OCI-LY1 (cell line): ENCODE data around the gene PKM.

Experiments
- H2AFZ ChIP-seq: fragments of 200-600 bp; sonication (generic), shearing (Covaris generic); 2 replicates; pipeline ENCODE4 v1.6.0; 2014; ENCODE audit warnings: antibody characterized with exemption, mild to moderate bottlenecking, low read length
- H3F3A ChIP-seq: fragments of 200-600 bp; sonication (generic), shearing (Covaris generic); 2 replicates; pipeline ENCODE4 v1.6.0; 2014; ENCODE audit warnings: mild to moderate bottlenecking, antibody characterized with exemption, low read length, moderate library complexity; ENCODE audit not compliant: insufficient read depth
- H3K27ac ChIP-seq: fragments of 200-600 bp; sonication (generic); 2 replicates; pipeline ENCODE4 v1.5.1; 2014; ENCODE audit warnings: low read length, mixed run types, mild to moderate bottlenecking, low read depth; ENCODE audit not compliant: poor library complexity, severe bottlenecking
- H3K27me3 ChIP-seq: fragments of 200-600 bp; sonication (generic); 2 replicates; pipeline ENCODE4 v1.6.0; 2014; ENCODE audit warnings: antibody characterized with exemption, mild to moderate bottlenecking, low read length, moderate library complexity; ENCODE audit not compliant: insufficient read depth
- H3K36me3 ChIP-seq: fragments of 200-600 bp; sonication (generic); 2 replicates; pipeline ENCODE4 v1.6.1; 2014; ENCODE audit warnings: mild to moderate bottlenecking, antibody characterized with exemption, low read length, moderate library complexity, mixed read lengths; ENCODE audit not compliant: insufficient read depth
- H3K4me1 ChIP-seq: fragments of 200-600 bp; sonication (generic); 2 replicates; pipeline ENCODE4 v1.5.1; 2014; ENCODE audit warnings: mild to moderate bottlenecking, low read length, moderate library complexity; ENCODE audit not compliant: insufficient read depth, severe bottlenecking
- H3K4me2 ChIP-seq: fragments of 200-600 bp; sonication (generic), shearing (Covaris generic); 2 replicates; pipeline ENCODE4 v1.6.1; 2014; ENCODE audit warnings: low read length
- H3K4me3 ChIP-seq: fragments of 200-600 bp; sonication (generic); 2 replicates; pipeline ENCODE4 v1.5.1; 2014; ENCODE audit warnings: low read length, low read depth, mild to moderate bottlenecking, mixed read lengths; ENCODE audit not compliant: poor library complexity, severe bottlenecking
- H3K79me2 ChIP-seq: fragments of 200-600 bp; shearing (Covaris generic); 2 replicates; pipeline ENCODE4 v1.6.1; 2016; ENCODE audit warnings: mixed run types, low read length, mixed read lengths; ENCODE audit not compliant: insufficient read depth
- H3K9ac ChIP-seq: fragments of 200-600 bp; sonication (generic), shearing (Covaris generic); 2 replicates; pipeline ENCODE4 v1.6.1; 2014; ENCODE audit warnings: mild to moderate bottlenecking, low read length, mixed read lengths
- H3K9me2 ChIP-seq: fragments of 200-600 bp; sonication (generic), shearing (Covaris generic); 2 replicates; pipeline ENCODE4 v1.6.1; 2014; ENCODE audit warnings: low read depth, mild to moderate bottlenecking, low read length, mixed read lengths
- H3K9me3 ChIP-seq: fragments of 200-600 bp; shearing (Covaris generic); 2 replicates; pipeline ENCODE4 v1.6.1; 2014; ENCODE audit warnings: low read length, mixed read lengths
- H4K20me1 ChIP-seq: fragments of 200-600 bp; sonication (generic), shearing (Covaris generic); 2 replicates; pipeline ENCODE4 v1.6.0; 2016; ENCODE audit warnings: mild to moderate bottlenecking, low read length; ENCODE audit not compliant: insufficient read depth
- EZH2 ChIP-seq: fragments of 200-600 bp; sonication (generic), shearing (Covaris generic); IDR thresholded peaks from 2 replicates; pipeline ENCODE4 v1.8.0; 2017; ENCODE audit warnings: borderline replicate concordance, mixed run types, mild to moderate bottlenecking, antibody characterized with exemption, low read length, moderate library complexity, mixed read lengths
- TF ChIP-seq, protein P1 (sequence below): fragments of 200-600 bp; sonication (generic), shearing (Covaris generic); IDR thresholded peaks from 2 replicates; pipeline ENCODE4 v1.5.1; 2017; ENCODE audit warnings: mild to moderate bottlenecking, antibody characterized with exemption, low read length, moderate library complexity, mixed read lengths

Gene PKM

DNA sequence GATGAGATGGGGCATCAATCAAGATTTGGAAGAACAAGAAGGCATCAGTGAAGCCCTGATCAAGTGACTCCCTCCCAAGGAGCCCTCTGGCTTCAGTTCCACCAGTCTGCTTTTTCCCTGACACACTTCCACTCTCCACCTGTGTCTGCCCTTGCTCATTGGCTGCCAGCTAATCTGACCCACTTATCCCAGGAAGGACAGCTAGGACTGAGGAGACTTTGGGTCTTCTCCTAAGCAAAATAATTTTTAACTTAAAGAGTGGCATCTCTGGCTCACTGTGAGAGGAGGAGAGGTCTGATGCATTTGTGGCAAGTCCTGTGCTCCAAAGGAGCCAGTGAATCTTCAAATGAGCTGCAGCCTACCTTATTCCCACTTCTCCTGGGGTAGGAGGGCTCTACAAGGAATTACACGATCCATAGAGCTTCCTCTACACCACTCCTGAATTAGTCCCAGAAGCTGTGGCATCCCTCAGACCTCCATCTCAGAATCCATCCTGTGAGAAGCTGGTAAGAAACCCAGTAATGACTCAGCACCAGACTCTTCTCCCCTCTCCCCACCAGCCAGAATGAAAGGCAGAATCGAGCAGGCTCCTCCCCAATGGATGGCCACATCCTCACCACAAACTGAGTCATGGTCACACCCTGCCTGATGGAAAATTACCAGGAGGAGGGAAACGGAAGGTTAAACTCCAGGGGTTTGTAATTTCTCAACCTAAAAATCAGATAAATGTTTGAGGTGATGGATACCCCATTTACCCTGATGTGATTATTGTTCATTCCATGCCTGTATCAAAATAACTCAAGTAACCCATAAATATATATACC, 6.3 kb upstream of the PKM start:
- H3K4me2 ChIP-seq, result no peak overlapping the region
- H3F3A ChIP-seq, result no peaks in the 10 kb centered on the region
- TF ChIP-seq EZH2, result no peak
- TF ChIP-seq, protein P1, sequence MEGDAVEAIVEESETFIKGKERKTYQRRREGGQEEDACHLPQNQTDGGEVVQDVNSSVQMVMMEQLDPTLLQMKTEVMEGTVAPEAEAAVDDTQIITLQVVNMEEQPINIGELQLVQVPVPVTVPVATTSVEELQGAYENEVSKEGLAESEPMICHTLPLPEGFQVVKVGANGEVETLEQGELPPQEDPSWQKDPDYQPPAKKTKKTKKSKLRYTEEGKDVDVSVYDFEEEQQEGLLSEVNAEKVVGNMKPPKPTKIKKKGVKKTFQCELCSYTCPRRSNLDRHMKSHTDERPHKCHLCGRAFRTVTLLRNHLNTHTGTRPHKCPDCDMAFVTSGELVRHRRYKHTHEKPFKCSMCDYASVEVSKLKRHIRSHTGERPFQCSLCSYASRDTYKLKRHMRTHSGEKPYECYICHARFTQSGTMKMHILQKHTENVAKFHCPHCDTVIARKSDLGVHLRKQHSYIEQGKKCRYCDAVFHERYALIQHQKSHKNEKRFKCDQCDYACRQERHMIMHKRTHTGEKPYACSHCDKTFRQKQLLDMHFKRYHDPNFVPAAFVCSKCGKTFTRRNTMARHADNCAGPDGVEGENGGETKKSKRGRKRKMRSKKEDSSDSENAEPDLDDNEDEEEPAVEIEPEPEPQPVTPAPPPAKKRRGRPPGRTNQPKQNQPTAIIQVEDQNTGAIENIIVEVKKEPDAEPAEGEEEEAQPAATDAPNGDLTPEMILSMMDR, result no peak
- peaks cover 2% of the 10 kb centered on the region for H3K4me1 ChIP-seq
- H2AFZ ChIP-seq, result no peak overlapping the region
- no peak overlapping the region for H3K27ac ChIP-seq
- H3K9ac ChIP-seq, result no peak overlapping the region
- H3K27me3 ChIP-seq, result no peaks in the 10 kb centered on the region
- no peaks in the 10 kb centered on the region for H4K20me1 ChIP-seq
- peaks cover 25% of the 10 kb centered on the region for H3K36me3 ChIP-seq
- H3K79me2 ChIP-seq, result no peaks in the 10 kb centered on the region
- no peak overlapping the region for H3K4me3 ChIP-seq
- H3K9me3 ChIP-seq, result no peaks in the 10 kb centered on the region
- H3K9me2 ChIP-seq, result no peaks in the 10 kb centered on the region

DNA sequence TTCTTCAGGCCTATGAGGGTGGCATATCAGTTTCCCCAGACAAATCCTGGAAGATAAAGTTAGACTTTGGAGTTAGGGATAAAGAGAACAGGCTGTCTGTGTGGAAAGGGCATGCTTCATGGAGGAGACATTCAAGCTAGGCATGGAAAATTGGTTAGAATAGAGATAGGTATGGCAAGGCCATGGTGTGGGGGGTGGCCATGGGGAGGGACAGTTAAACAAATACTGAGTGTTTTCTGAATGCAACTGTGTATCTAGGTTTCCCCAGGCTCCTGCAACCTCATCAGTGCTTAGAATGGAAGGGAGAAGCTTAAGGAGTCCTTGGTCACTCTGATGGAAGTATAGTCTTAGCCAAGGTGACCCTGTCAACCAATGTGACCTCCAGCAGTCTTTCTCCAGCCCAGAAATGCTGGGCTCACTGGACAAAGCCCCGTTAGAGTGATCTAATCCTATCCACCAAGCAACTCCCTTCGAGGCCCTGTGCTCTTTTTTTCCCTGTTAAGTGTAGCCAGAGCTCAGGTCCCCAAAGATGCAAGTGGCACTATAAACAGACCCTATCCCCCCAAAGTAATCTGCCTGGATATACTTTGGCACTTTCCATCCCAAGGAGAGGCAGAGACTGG, 5.5 kb upstream of the PKM start:
- Histone ChIP-seq H3K79me2 (no peaks in the 10 kb centered on the region), H3K27me3 (no peaks in the 10 kb centered on the region), H2AFZ (no peak overlapping the region), H3K4me2 (no peak overlapping the region), H3F3A (no peaks in the 10 kb centered on the region), H4K20me1 (no peaks in the 10 kb centered on the region), H3K36me3 (peaks cover 18% of the 10 kb centered on the region), H3K4me3 (no peak overlapping the region), H3K9me2 (no peaks in the 10 kb centered on the region), H3K9me3 (no peaks in the 10 kb centered on the region), H3K4me1 (peaks cover 9% of the 10 kb centered on the region), H3K9ac (no peak overlapping the region), H3K27ac (no peak overlapping the region)
- TF ChIP-seq EZH2, result no peak
- TF ChIP-seq, protein P1, result no peak

DNA sequence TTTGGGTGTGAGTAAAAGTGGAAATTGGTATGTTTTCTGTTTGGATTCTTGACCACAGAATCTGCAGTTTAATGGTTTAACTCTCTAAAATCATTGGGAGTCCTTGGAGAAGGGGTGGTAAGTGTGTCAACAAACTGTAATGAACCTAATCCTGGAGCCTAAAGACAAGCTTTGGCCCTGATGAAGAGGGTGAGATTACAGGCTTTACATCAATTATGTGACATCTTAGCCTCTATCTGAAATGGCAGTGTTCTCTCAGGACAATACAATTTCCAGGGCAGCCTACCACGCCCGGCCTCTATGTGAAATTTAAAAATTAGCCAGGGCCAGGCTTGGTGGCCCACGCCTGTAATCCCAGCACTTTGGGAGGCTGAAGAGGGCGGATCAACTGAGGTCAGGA, 4.3 kb upstream of the PKM start:
- peaks cover 7% of the 10 kb centered on the region; the same call in 1 of the 2 replicates for H3K36me3 ChIP-seq
- H3K9me3 ChIP-seq, result no peaks in the 10 kb centered on the region
- H3F3A ChIP-seq, result no peaks in the 10 kb centered on the region
- peaks cover 4% of the 10 kb centered on the region; the same call in 1 of the 2 replicates for H3K79me2 ChIP-seq
- no peak overlapping the region for H3K4me3 ChIP-seq
- no peak for TF ChIP-seq EZH2
- TF ChIP-seq, protein P1, result no peak
- no peak overlapping the region for H3K4me2 ChIP-seq
- no peaks in the 10 kb centered on the region for H3K9me2 ChIP-seq
- H4K20me1 ChIP-seq, result no peaks in the 10 kb centered on the region
- H2AFZ ChIP-seq, result no peak overlapping the region
- H3K4me1 ChIP-seq, result peaks cover 10% of the 10 kb centered on the region
- no peak overlapping the region for H3K27ac ChIP-seq
- no peak overlapping the region for H3K9ac ChIP-seq
- H3K27me3 ChIP-seq, result no peaks in the 10 kb centered on the region
